Sciatic nerve (tissue), 2 donors: ENCODE data around the gene STARD9. TPM values are rescaled to one million over a fixed set of nuclear protein-coding genes. Genes with fewer than 3 reads are reported as not detected.

ENCODE experiments used
- ATAC-seq: fragments of 200-7000 bp; cut with Tn5 transposase; one replicate; pipeline ENCODE4 v1.9.1; 2020; ENCODE audit warnings: mild to moderate bottlenecking, moderate library complexity
- DNase-seq: peaks from one replicate; pipeline ENCODE4 v3.0.0-alpha.2; 2020; ENCODE audit warnings: low spot score
- intact Hi-C: fragments of 100-400 bp; cut with DNase I; formaldehyde crosslinking; loops from one replicate; pipeline ENCODE4 v1.14.2; 2022
- total RNA-seq: library from RNA; stranded (reverse); fragmentation: NEBNext Ultra II Directional; extraction: Animal tissue kit (Norgen Biotek cat#: 25700); gene quantifications from one replicate; pipeline ENCODE4 v1.2.1, GENCODE V29; 2021
- donor health status: DM: no; HTN: no; CAD: no.
- donor health status: DM: no; HTN: no; CAD: no.

STARD9 gene
- total RNA-seq, 1 donor from 2014 or later = 77.3 TPM

GRCh38 chr15:42716626-42717025 lies 141.2 kb downstream of the STARD9 start:
- ATAC-seq = no peak

GRCh38 chr15:42719043-42719442 lies 143.6 kb downstream of the STARD9 start:
- intact Hi-C loops = no loop called here
- ATAC-seq (no peak), DNase-seq (no peak)

More at GRCh38 chr15:42716626-42717025, 141.2 kb downstream of the STARD9 start:
- DNase-seq = no peak
- intact Hi-C loops = no loop called here

- ATAC-seq = no peak
- intact Hi-C loops = no loop called here
- DNase-seq = no peak
Measured at GRCh38 chr15:42720071-42720470, 144.7 kb downstream of the STARD9 start.

- intact Hi-C loops = no loop called here
- ATAC-seq = no peak
- DNase-seq = no peak
Measured at GRCh38 chr15:42721016-42721415, 145.6 kb downstream of the STARD9 start.

- intact Hi-C loops = no loop called here
- no peak for ATAC-seq
- DNase-seq = no peak
Measured at GRCh38 chr15:42721916-42722315, 146.5 kb downstream of the STARD9 start.

- no peak for DNase-seq
- ATAC-seq = no peak
- intact Hi-C loops = no loop called here
Measured at GRCh38 chr15:42723068-42723467, 147.7 kb downstream of the STARD9 start.

GRCh38 chr15:42724276-42724675 lies 148.9 kb downstream of the STARD9 start:
- DNase-seq (no peak), ATAC-seq (no peak)
- intact Hi-C loops = no loop called here

GRCh38 chr15:42725331-42725903 lies 150.0 kb downstream of the STARD9 start:
- DNase-seq = no peak
- ATAC-seq = no peak
- intact Hi-C loops = no loop called here

GRCh38 chr15:42726114-42726513 lies 150.7 kb downstream of the STARD9 start:
- no peak for ATAC-seq
- intact Hi-C loops = no loop called here
- DNase-seq = no peak

- intact Hi-C loops = no loop called here
- no peak for ATAC-seq
Measured at GRCh38 chr15:42727750-42728381, 152.5 kb downstream of the STARD9 start.

GRCh38 chr15:42728560-42728959 lies 153.2 kb downstream of the STARD9 start:
- no peak for DNase-seq

More at GRCh38 chr15:42727750-42728381, 152.5 kb downstream of the STARD9 start:
- no peak for DNase-seq

GRCh38 chr15:42728972-42729371 lies 153.6 kb downstream of the STARD9 start:
- intact Hi-C loops = no loop called here
- DNase-seq (no peak), ATAC-seq (peak; percentile 5)

More at GRCh38 chr15:42728560-42728959, 153.2 kb downstream of the STARD9 start:
- intact Hi-C loops = no loop called here
- peak; percentile 9 for ATAC-seq

GRCh38 chr15:42729409-42729808 lies 154.0 kb downstream of the STARD9 start:
- intact Hi-C loops = no loop called here
- no peak for ATAC-seq
- no peak for DNase-seq

GRCh38 chr15:42730135-42730534 lies 154.7 kb downstream of the STARD9 start:
- intact Hi-C loops = no loop called here
- ATAC-seq (no peak), DNase-seq (no peak)

- ATAC-seq = no peak
- intact Hi-C loops = no loop called here
- no peak for DNase-seq
Measured at GRCh38 chr15:42730536-42730935, 155.1 kb downstream of the STARD9 start.

GRCh38 chr15:42731461-42731860 lies 156.1 kb downstream of the STARD9 start:
- DNase-seq = no peak
- no peak for ATAC-seq
- intact Hi-C loops = no loop called here

- intact Hi-C loops = no loop called here
- DNase-seq (no peak), ATAC-seq (no peak)
Measured at GRCh38 chr15:42732095-42732827, 156.9 kb downstream of the STARD9 start.

GRCh38 chr15:42733027-42733426 lies 157.6 kb downstream of the STARD9 start:
- intact Hi-C loops = no loop called here
- ATAC-seq (no peak), DNase-seq (no peak)

- DNase-seq = no peak
- no peak for ATAC-seq
- intact Hi-C loops = no loop called here
Measured at GRCh38 chr15:42734076-42734672, 158.8 kb downstream of the STARD9 start.
